H7 (cell line): ENCODE measurements around the gene CHST15. TPM values are rescaled to one million over a fixed set of nuclear protein-coding genes. Genes with fewer than 3 reads are reported as not detected.
"Not testable (repeated sequence)": the region's sequence is repeated elsewhere in the genome, so short reads cannot be mapped to it uniquely, and the experiment has no call there.

Source experiments
- DNase-seq: peaks from one replicate; pipeline ENCODE4 v3.0.0; 2012
- H3K27me3 ChIP-seq: 2 replicates; pipeline ENCODE4 v1.6.0; 2011; ENCODE audit warnings: mild to moderate bottlenecking, low read length; ENCODE audit not compliant: control insufficient read depth, insufficient read depth
- H3K36me3 ChIP-seq: replicated peaks from 2 replicates; pipeline ENCODE4 v1.5.1; 2011; ENCODE audit warnings: low read length; ENCODE audit not compliant: control insufficient read depth, insufficient read depth
- H3K4me3 ChIP-seq: 2 replicates; pipeline ENCODE4 v1.5.1; 2011; ENCODE audit warnings: low read depth, mild to moderate bottlenecking, control low read depth, low read length, moderate library complexity; ENCODE audit not compliant: insufficient read depth
- total RNA-seq: library from RNA; depleted of rRNA; stranded (reverse); fragments of >200 nt; shearing (Covaris generic); gene quantifications from 2 replicates; pipeline ENCODE4 v1.2.3, GENCODE V29; 2014

Gene CHST15
- total RNA-seq, 1 experiment from 2014 or later = 18.4 TPM

GRCh38 chr10:124036746-124037145 is 56.7 kb downstream of the CHST15 start:
- no peaks in the 10 kb centered on the region for H3K27me3 ChIP-seq
- H3K4me3 ChIP-seq = no peak overlapping the region
- no peak for DNase-seq
- H3K36me3 ChIP-seq = no peaks in the 10 kb centered on the region; the same call in 1 of the 2 replicates

DNA sequence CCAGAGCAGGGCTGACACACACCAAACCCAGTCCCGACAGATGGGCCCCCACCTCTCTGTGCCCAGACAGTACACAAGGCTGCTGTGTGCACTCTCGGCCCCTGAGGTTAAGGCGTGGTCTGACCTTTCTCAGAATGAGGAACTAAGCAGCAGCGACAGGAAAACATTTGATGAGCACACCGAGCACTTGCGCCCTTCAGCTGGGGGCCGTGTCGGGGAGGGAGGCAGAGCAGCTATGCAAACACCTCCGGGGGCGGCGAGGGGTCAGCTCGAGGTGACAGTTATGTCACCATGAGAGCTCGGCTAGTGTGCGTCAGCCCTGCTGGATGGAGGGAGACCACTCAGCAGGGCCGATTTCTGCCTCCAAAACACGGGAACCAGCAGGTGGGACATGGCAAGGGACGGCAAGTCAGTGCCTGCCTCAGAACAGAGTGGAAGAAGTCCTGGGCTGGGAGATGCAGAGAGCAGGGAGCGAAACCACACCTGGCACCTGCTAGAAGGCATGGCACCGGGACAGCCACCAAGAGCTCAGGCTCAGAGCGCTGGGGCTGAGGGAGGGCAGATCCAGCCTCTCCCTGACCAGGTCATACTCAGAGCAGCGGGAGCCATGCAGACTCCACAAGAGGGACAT is 57.4 kb downstream of the CHST15 start:
- no peak for DNase-seq
- H3K27me3 ChIP-seq = no peaks in the 10 kb centered on the region
- no peak overlapping the region for H3K4me3 ChIP-seq
- H3K36me3 ChIP-seq = no peaks in the 10 kb centered on the region; the same call in 1 of the 2 replicates

DNA sequence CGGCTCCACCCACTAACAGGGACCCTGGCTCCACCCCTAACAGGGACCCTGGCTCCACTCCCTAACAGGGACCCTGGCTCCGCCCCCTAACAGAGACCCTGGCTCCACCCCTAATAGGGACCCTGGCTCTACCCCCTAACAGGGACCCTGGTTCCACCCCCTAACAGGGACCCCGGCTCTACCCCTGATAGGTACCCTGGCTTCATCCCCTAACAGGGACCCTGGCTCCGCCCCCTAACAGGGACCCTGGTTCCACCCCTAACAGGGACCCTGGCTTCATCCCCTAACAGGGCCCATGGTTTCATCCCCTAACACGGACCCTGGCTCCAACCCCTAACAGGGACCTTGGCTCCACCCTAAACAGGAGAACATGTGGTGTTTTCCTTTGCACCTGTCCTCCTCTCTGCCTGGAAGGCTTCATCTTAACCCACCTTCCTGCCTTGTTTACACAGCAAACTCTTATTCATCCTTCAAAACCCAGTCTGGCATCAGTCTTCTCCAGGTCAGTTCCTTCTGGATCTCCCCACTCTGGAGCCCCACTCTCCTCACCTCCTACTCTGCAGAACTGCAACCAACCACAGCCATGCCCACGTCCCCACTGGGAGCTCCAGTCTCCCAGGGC is 58.0 kb downstream of the CHST15 start:
- Histone ChIP-seq H3K36me3 (no peaks in the 10 kb centered on the region; the same call in 1 of the 2 replicates), H3K27me3 (no peaks in the 10 kb centered on the region), H3K4me3 (no peak overlapping the region)
- DNase-seq = no peak

DNA sequence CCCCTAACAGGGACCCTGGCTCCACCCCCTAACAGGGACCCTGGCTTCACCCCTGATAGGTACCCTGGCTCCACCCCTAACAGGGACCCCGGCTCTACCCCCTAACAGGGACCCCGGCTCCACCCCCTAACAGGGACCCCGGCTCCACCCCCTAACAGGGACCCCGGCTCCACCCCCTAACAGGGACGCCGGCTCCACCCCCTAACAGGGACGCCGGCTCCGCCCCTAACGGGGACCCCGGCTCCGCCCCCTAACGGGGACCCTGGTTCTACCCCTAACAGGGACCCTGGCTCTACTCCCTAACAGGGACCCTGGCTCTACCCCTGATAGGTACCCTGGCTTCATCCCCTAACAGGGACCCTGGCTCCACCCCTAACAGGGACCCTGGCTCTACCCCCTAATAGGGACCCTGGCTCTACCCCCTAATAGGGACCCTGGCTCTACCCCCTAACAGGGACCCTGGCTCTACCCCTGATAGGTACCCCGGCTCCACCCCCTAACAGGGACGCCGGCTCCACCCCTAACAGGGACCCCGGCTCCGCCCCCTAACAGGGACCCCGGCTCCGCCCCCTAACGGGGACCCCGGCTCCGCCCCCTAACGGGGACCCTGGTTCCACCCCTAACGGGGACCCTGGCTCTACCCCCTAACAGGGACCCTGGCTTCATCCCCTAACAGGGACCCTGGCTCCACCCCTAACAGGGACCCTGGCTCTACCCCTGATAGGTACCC is 58.7 kb downstream of the CHST15 start:
- not testable (repeated sequence) for H3K27me3 ChIP-seq

GRCh38 chr10:124033887-124034218 is 59.5 kb downstream of the CHST15 start:
- no peaks in the 10 kb centered on the region for H3K27me3 ChIP-seq
- H3K4me3 ChIP-seq = no peak overlapping the region
- H3K36me3 ChIP-seq = no peaks in the 10 kb centered on the region; the same call in 1 of the 2 replicates
- no peak for DNase-seq

More for the DNA sequence above, 58.7 kb downstream of the CHST15 start:
- not testable (repeated sequence) for DNase-seq, H3K36me3 ChIP-seq, H3K4me3 ChIP-seq

- Histone ChIP-seq H3K4me3 (no peak overlapping the region), H3K27me3 (no peaks in the 10 kb centered on the region), H3K36me3 (no peaks in the 10 kb centered on the region; the same call in 1 of the 2 replicates)
- DNase-seq = no peak
These were observed 60.2 kb downstream of the CHST15 start for GRCh38 chr10:124032971-124033886.

DNA sequence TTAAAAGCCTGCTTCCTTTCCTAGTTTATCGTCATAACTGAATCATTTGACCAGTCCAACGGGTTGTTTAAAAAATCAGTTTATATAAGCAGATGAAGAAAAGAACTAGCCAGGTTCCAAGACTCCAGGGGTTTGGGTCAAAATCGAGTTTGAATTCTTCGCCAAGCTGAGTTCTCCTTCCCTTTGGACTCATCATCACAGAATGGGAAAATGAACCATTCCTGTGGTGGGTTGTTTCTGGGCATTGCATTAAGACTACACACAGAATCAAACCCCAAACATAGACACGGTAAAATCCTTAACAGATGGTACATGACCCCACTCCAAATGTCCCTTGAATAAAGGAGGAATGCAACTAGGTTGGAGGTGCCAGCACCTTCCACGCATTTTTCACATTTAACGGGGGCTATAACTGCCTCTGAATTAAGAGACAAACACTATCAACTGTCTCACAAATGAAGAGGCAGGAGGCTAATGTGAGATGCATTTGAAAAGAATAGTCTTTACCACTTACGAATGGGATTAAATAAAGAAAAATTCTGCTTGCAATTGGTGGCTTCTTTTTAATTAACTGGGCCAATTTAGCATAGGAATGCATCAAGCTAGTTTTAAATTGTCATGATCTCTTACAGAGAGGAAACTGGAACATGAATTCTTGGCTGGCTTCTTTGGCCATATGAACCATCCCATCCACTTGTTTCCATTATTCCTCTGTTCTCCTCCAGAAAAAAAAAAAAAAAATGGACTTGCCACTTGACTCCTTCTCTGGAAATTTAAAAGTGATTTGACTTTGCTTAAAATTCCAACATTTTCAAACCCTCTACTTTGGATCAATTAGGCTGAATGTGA is 61.1 kb downstream of the CHST15 start:
- DNase-seq = no peak
- H3K27me3 ChIP-seq = no peaks in the 10 kb centered on the region
- H3K4me3 ChIP-seq = no peak overlapping the region
- no peaks in the 10 kb centered on the region for H3K36me3 ChIP-seq

- no peaks in the 10 kb centered on the region for H3K27me3 ChIP-seq
- no peak for DNase-seq
- H3K4me3 ChIP-seq = no peak overlapping the region
- no peaks in the 10 kb centered on the region for H3K36me3 ChIP-seq
These were observed 62.8 kb downstream of the CHST15 start for GRCh38 chr10:124030492-124031110.

DNA sequence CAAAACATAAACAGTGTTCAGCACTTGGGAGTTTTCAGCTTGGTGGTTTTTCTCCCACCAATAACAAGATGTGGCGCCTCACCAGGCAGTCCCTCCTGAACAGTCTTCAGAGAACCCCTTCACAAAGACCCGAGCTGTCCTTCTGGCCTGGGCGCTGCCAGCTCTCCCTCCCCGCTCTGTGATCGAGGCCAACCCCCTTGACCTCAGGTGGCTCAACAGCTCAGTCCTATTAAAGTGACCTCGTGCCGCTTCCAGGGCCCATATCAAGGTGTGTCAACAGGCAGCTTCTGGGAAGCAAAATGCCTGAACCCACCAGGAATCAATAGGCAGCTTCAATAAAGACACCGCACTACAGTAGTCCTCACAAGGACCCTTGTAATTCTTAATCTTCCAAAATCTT is 63.3 kb downstream of the CHST15 start:
- H3K36me3 ChIP-seq = no peaks in the 10 kb centered on the region
- H3K27me3 ChIP-seq = no peaks in the 10 kb centered on the region
- H3K4me3 ChIP-seq = no peak overlapping the region
- no peak for DNase-seq

DNA sequence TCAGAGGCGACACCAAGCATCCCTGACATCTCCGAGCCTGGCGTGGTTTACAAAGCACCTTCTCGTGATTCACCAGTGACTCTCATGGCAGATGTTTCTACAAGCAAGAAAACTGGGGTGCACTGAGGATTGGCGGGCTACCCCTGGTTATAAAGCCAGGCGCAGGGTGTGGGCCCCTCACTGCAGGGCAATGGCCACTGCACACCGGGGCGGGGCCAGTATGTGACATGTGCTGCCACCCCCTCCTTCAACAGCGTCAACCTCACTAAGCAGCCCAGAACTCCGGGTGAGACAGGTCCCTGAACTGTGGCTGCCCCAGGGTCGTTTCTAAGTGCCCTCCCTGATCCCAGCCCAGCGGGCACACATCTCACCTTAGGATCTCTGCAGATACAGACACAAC is 63.8 kb downstream of the CHST15 start:
- H3K36me3 ChIP-seq = no peaks in the 10 kb centered on the region
- H3K27me3 ChIP-seq = no peaks in the 10 kb centered on the region
- DNase-seq = no peak
- no peak overlapping the region for H3K4me3 ChIP-seq

DNA sequence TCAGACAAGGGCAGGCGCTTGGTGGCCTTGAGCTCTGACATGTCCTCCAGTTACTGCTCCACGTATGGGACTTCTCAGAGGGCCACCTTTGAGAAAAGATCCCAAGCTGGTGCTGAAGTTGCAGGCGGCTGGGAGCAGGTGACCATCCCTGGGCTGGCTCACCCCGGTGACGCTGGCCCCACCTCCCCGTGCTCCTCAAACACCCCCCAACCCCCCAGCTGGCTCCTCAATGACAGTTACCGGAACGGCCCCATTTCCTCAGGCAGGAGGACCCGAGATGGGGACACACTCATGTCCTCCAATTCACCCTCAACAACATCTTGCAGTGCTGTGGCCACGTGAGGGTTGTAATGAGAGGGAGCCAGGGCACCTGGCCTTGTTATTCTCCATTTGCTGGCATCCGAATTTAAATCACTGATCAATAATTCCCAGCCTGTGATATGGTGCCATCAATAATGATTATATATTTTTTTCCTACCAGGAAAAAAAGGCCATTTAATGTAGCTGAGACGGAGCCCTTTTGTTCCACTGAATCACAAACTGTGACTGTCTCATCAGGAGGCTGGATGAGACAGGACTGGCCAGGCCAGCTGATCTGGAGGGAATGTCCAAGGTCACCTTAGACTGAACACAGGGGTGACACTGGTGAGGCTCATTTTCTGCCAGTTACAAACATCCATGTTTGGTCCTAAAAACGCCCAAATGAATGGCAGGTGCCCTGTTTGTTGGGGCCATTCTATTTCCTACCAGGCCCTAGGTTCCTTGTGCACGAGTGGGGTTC is 64.5 kb downstream of the CHST15 start:
- no peak for DNase-seq
- H3K36me3 ChIP-seq = no peaks in the 10 kb centered on the region
- no peak overlapping the region for H3K4me3 ChIP-seq
- H3K27me3 ChIP-seq = no peaks in the 10 kb centered on the region

DNA sequence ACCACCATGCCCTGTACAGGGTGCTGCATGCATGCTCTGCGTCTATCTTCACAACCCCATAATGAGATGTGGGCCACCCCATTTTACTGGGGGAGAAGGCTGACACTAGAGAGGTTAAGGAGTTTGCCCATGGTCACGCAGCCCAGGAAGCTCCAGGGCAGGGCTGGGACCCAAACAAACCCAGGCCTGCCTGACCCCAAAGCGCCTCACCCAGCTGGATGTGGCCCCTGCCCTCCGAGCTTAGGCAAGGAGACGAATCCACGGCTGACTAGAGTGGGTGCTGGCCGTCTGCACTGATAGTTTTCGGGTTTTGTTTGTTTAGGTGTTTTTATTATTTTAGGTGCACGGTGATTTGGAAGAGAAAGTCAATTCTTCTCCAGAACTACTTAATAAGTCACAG is 65.7 kb downstream of the CHST15 start:
- Histone ChIP-seq H3K4me3 (no peak overlapping the region), H3K36me3 (no peaks in the 10 kb centered on the region), H3K27me3 (no peaks in the 10 kb centered on the region)
- DNase-seq = no peak
